ENCODE data around the gene LDLRAD2.

DNA sequence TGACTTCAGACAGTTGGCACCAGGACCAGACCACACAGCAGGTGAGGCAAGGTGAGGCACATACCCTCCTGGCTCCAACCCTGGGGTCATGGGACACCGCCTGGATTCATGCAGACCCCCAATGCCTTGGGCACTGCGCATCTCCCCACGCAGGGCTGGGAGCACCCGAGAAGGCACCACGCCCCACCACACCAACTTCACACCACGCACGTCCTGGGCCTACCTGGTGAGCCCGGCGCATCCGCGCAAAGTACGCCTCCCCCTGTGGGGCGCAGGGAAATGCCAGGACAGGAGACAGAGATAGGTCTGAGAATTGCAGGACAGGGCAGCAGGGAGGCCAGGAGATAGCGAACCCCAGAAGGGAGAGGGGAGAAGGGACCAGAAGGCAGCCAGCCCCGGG is 58.5 kb downstream of the LDLRAD2 start:
- no peak for TF ChIP-seq POLR2AphosphoS5 (IDR thresholded peaks at IDR 0.05; ENCODE audit: insufficient read depth in 1 of 2, low read depth in 1 of 2)
- TF ChIP-seq, protein P1, sequence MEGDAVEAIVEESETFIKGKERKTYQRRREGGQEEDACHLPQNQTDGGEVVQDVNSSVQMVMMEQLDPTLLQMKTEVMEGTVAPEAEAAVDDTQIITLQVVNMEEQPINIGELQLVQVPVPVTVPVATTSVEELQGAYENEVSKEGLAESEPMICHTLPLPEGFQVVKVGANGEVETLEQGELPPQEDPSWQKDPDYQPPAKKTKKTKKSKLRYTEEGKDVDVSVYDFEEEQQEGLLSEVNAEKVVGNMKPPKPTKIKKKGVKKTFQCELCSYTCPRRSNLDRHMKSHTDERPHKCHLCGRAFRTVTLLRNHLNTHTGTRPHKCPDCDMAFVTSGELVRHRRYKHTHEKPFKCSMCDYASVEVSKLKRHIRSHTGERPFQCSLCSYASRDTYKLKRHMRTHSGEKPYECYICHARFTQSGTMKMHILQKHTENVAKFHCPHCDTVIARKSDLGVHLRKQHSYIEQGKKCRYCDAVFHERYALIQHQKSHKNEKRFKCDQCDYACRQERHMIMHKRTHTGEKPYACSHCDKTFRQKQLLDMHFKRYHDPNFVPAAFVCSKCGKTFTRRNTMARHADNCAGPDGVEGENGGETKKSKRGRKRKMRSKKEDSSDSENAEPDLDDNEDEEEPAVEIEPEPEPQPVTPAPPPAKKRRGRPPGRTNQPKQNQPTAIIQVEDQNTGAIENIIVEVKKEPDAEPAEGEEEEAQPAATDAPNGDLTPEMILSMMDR (IDR thresholded peaks at IDR 0.05) = no peak
- TF ChIP-seq POLR2A (IDR thresholded peaks at IDR 0.05) = no peak

Data from vagina (tissue), 2 donors.